Epithelial cell of prostate (primary cell): ENCODE measurements around the gene ARMC9.

Experiments
- DNase-seq: peaks from one replicate; pipeline ENCODE4 v3.0.0-alpha.2; 2011; ENCODE audit warnings: low read depth, low spot score
- H3K27ac ChIP-seq: fragments of 450-650 bp; 2 replicates; pipeline ENCODE4 v1.5.1; 2017; ENCODE audit warnings: mild to moderate bottlenecking

Gene ARMC9

GRCh38 chr2:231199219-231199618, 788 bp downstream of the ARMC9 start:
- no peak for DNase-seq
- H3K27ac ChIP-seq, result peak overlapping the region; percentile 60

- peak; percentile 20 for DNase-seq
- no peak overlapping the region for H3K27ac ChIP-seq
Observed at GRCh38 chr2:231200805-231201474, 2.5 kb downstream of the ARMC9 start.

DNA sequence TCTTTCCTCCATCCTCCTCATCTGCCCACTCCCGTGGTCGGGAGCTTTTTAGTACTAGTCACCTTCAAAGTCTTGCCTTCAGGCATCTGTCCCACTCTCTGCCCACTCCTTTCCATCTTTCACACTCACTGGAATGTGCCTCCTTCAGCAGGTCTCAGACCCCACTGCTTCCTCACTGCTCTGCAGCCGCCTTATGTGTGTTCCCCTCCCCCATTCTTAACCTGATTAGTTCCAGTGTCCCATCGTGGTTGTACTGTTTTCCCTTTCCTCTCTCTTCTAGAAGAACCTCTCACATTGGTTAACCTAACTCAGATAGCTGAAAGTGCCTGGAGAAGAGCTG, 3.0 kb downstream of the ARMC9 start:
- no peak overlapping the region for H3K27ac ChIP-seq

DNA sequence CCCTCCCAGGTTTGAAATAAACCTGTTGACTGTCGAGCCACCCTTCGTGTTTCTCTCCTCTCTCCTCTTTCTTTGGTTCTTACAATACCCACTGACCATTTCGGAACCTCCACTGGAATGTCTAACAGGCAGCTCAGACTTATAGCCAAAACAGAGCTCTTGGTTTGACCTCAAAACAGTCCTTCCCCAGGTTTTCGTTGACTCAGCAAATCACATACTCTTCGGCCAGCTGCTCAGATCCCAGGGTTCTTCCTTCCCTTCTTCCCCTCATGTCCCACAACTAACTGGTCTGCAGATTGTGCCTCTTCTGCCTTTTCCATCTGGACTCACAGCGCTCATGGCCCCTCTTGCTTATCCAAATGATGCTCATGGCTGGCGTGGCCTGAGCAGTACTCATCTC, 4.7 kb downstream of the ARMC9 start:
- DNase-seq, result no peak
- H3K27ac ChIP-seq, result no peak overlapping the region

More for the DNA sequence above, 3.0 kb downstream of the ARMC9 start:
- no peak for DNase-seq

GRCh38 chr2:231204146-231204545, 5.7 kb downstream of the ARMC9 start:
- H3K27ac ChIP-seq, result no peak overlapping the region
- DNase-seq, result no peak

- H3K27ac ChIP-seq, result no peak overlapping the region
- no peak for DNase-seq
Observed at GRCh38 chr2:231204581-231204980, 6.2 kb downstream of the ARMC9 start.

- DNase-seq, result no peak
- no peak overlapping the region for H3K27ac ChIP-seq
Observed at GRCh38 chr2:231207734-231208133, 9.3 kb downstream of the ARMC9 start.

DNA sequence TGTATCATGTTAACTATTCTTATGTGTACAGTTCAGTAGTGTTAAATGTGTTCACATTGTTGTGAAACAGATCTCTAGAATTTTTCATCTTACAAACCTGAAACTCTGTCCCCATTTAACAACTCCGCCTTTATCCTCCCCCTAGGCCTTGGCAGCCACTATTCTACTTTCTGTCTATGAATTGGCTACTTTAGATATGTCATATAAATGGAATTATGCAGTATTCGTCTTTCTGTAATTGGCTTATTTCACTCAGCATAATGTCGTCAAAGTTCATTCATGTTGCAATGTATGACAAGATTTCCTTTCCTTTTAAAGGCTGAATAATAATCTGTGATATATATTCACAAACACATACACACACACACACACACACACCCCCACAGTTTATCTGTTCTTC, 12.4 kb downstream of the ARMC9 start:
- DNase-seq, result no peak
- H3K27ac ChIP-seq, result no peak overlapping the region

- DNase-seq, result no peak
- H3K27ac ChIP-seq, result no peak overlapping the region
Observed at GRCh38 chr2:231211486-231211885, 13.1 kb downstream of the ARMC9 start.

DNA sequence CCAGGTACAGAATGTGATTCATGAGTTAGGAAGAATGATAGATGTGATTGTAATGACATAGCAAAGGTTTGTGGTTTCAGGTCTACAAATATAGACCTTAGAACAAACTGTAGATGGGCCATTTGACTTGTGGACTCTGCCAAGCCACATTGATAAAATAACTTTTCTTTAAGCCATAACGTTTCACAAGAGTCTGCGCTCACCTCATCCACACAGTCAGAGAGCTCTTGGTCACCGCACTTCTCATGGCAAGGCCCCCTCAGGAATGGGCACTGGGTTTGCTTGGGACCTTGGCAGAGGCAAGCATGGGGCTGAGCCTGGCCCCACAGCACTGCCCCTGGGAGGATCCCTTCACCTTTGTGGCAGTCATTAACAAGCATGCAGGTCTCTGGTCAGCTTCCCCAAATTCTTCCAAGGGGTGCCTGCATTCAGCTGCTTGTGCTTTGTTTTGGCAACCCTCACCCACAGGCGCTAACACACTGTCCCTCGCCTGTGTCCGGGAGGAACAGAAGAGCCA, 14.0 kb downstream of the ARMC9 start:
- DNase-seq, result peak; percentile 14
- peak overlapping the region; percentile 10 for H3K27ac ChIP-seq

DNA sequence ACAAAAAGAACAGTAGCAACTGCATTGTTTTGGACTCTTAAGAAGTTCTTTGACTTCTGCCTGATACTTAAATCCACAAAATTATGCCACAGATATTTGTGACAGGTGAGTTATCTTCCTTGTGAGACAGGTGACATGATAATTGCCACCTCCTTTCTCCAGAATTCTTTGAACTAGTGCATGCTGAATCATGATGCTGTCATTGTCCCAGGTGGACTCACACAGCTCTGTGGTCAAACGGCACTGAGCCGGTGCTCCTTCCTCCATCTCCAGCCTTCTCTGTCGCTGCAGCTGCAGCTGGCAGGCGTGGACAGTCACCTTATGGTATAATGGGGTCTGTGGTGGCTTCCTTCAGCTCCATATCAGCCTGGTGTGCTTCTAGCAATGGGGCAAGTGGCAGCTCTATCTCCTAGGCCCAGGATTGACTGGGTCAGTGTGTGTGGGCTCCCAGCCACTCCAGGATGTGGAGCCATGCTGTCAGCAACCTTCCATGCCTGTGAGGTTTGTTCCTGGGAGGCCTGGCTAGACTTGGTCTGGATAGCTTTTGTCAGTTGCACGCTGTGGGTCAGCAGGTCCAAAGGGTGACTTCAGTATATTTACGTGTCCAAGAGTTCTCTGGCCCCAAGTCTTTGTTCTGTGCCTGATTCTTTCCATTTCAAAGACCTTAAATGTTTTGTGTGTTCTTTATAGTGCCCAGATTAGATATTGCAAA, 15.7 kb downstream of the ARMC9 start:
- no peak for DNase-seq
- H3K27ac ChIP-seq, result no peak overlapping the region

GRCh38 chr2:231218366-231218765, 19.9 kb downstream of the ARMC9 start:
- DNase-seq, result no peak
- H3K27ac ChIP-seq, result no peak overlapping the region

GRCh38 chr2:231219289-231219688, 20.9 kb downstream of the ARMC9 start:
- no peak overlapping the region for H3K27ac ChIP-seq
- no peak for DNase-seq

- DNase-seq, result no peak
Observed at GRCh38 chr2:231221761-231222160, 23.3 kb downstream of the ARMC9 start.

GRCh38 chr2:231222318-231223000, 24.0 kb downstream of the ARMC9 start:
- H3K27ac ChIP-seq, result no peak overlapping the region

More at GRCh38 chr2:231221761-231222160, 23.3 kb downstream of the ARMC9 start:
- H3K27ac ChIP-seq, result no peak overlapping the region

GRCh38 chr2:231223001-231223375, 24.6 kb downstream of the ARMC9 start:
- DNase-seq, result no peak
- no peak overlapping the region for H3K27ac ChIP-seq

More at GRCh38 chr2:231222318-231223000, 24.0 kb downstream of the ARMC9 start:
- no peak for DNase-seq

- DNase-seq, result no peak
- H3K27ac ChIP-seq, result no peak overlapping the region
Observed at GRCh38 chr2:231223458-231223976, 25.1 kb downstream of the ARMC9 start.

DNA sequence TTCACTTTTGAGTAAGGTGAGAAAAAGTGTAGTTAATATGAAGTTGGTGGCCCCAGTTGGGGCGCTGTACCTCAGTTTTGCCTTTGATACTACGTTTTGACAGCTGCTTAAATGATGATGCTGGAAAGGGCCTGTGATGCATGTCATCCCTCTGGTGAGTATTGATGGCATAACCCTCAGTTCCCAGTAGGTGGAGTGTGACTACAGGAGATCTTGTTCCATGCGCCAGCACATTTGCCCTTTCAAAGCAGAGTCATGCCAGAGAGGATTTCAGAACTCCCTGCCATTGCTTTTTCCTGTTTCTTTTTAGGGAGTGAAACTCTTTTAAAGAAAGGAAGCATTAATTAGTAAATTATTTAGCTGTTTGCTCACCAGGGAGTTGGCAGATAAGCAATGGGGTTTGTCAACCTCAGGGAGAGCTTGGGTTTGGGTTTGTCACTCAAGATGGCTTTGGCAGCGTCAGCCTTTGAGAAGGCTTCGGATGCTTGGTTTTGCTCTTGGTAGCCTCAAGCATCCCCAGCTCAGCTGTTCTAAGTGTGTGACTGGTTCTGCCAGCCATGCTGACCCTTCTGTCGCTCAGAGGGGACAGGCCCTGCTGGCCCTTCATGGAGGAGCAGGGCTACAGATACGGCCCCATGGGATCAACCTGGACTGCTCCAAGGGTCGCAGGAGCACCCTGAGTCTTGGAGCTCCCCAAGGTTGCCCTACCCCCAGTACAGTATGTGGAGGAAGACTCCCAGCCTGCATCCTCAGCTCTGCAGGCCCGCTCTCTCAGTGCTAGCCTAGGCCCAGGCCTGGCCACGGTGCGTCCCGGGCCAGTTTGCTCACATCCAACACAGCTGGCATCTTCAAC, 29.1 kb downstream of the ARMC9 start:
- no peak overlapping the region for H3K27ac ChIP-seq
- DNase-seq, result peak; percentile 33

DNA sequence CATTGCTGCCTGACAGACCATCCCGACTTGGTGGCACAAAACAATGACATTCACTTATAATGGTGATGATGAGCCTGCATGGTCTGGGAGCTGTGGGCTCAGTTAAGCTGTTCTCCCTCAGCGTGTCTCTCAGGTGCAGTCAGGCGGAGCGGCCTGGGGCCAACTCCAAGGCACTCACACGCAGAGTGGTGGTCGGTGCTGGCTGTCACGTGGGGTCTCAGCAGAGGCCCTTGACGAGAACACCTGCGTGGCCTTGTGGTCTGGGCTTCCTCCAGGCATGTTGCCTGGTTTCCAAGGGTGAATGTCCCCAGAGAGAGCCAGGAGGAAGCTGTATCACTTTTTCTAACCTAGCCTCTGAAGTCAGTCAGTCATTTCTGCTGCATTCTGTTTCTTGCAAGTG, 29.8 kb downstream of the ARMC9 start:
- DNase-seq, result no peak
- H3K27ac ChIP-seq, result no peak overlapping the region

DNA sequence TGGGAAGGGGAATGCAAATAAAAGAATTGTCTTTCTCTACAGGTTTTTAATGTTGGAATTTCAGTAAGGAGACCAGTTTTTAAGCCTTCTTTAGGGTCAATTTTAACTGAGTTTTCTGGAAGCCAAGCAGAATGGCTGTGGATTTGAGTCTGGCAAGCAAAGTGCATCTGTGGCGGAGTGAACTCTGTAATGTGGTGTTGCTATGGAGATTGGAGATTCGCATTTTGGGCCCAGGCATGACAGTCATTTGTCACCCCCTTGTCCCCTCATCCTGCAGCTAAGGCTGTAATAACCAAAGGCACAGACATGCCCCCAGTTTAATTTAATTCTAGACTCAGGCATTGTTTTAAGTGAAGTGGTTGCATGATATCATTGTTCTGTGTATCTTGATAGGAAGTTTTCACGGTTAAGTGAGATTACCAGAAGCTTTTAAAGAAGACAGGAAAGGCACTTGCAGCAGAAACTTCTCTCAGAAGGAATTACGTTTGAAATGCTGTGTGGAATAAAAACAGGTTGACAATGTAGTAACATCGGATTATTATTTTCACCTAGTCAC, 30.6 kb downstream of the ARMC9 start:
- no peak for DNase-seq
- no peak overlapping the region for H3K27ac ChIP-seq
